Measurements from ENCODE around the gene KANK3.
"Not testable (repeated sequence)": the region's sequence is repeated elsewhere in the genome, so short reads cannot be mapped to it uniquely, and the experiment has no call there.

Gene KANK3

GRCh38 chr19:8337728-8338127 is 5.3 kb downstream of the KANK3 start:
- DNase-seq (ENCODE audit: low read depth) = no peak

GRCh38 chr19:8336660-8337059 is 6.4 kb downstream of the KANK3 start:
- DNase-seq (ENCODE audit: low read depth) = no peak

- DNase-seq (ENCODE audit: low read depth) = no peak
Measured at GRCh38 chr19:8336072-8336569, 6.9 kb downstream of the KANK3 start.

- no peak for DNase-seq (ENCODE audit: low read depth)
Measured at GRCh38 chr19:8335343-8336071, 7.6 kb downstream of the KANK3 start.

GRCh38 chr19:8334458-8335342 is 8.4 kb downstream of the KANK3 start:
- DNase-seq (ENCODE audit: low read depth) = no peak

- no peak for DNase-seq (ENCODE audit: low read depth)
Measured at GRCh38 chr19:8333767-8334457, 9.2 kb downstream of the KANK3 start.

GRCh38 chr19:8332976-8333766 is 9.9 kb downstream of the KANK3 start:
- DNase-seq (ENCODE audit: low read depth) = no peak

- DNase-seq (ENCODE audit: low read depth) = no peak
Measured at GRCh38 chr19:8331263-8331845, 11.7 kb downstream of the KANK3 start.

GRCh38 chr19:8329996-8330395 is 13.1 kb downstream of the KANK3 start:
- no peak for DNase-seq (ENCODE audit: low read depth)

GRCh38 chr19:8325454-8325853 is 17.6 kb downstream of the KANK3 start:
- no peak for DNase-seq (ENCODE audit: low read depth)

GRCh38 chr19:8324186-8325050 is 18.6 kb downstream of the KANK3 start:
- DNase-seq (ENCODE audit: low read depth) = no peak

GRCh38 chr19:8323781-8324185 is 19.3 kb downstream of the KANK3 start:
- no peak for DNase-seq (ENCODE audit: low read depth)

GRCh38 chr19:8322638-8322997 is 20.4 kb downstream of the KANK3 start:
- no peak for DNase-seq (ENCODE audit: low read depth)

- no peak for DNase-seq (ENCODE audit: low read depth)
Measured at GRCh38 chr19:8321986-8322637, 20.9 kb downstream of the KANK3 start.

- DNase-seq (ENCODE audit: low read depth) = peak; percentile 96
Measured at GRCh38 chr19:8321067-8321985, 21.7 kb downstream of the KANK3 start, which contains the start of the genes NDUFA7 and RPS28. Gene NDUFA7, minus strand, starts transcription at chr19:8321375. Its CDS starts 17 bp downstream, at chr19:8321358. Gene RPS28, plus strand, starts transcription at chr19:8321496. Its CDS starts 35 bp downstream, at chr19:8321531.

- no peak for DNase-seq (ENCODE audit: low read depth)
Measured at GRCh38 chr19:8320564-8321066, 22.4 kb downstream of the KANK3 start.

GRCh38 chr19:8319807-8320520 is 23.1 kb downstream of the KANK3 start:
- DNase-seq (ENCODE audit: low read depth) = no peak

- DNase-seq (ENCODE audit: low read depth) = not testable (repeated sequence)
Measured at GRCh38 chr19:8318835-8319234, 24.2 kb downstream of the KANK3 start.

Data from activated T-cell treated with anti-CD3 and anti-CD28 coated beads for 1 hour (primary cell).